Measurements from ENCODE around the gene KDM1B. TPM values are rescaled to one million over a fixed set of nuclear protein-coding genes. Genes with fewer than 3 reads are reported as not detected.

KDM1B gene
- total and polyA plus RNA-seq, 8 donors = 2.6 to 11.9 (median 6.5) TPM

DNA sequence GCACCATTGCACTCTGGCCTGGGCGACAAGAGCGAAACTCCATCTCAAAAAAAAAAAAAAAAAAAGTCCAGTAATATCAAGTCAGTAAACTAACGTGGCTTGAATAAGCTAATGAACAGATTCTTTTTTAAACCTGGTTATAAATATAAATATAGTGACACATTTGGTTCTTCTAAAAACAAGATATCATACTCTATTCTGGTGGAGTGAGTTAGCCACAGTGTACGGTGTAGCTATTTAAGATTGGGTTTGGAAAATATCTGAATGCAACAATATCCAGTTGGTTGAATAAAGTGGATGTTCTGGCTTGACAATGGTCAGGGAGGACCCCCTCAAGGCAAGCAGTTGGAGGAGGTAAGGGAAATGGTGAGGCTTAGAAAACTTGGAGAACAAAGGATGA lies 115.0 kb downstream of the KDM1B start:
- Histone ChIP-seq H3K4me3 (no peak overlapping the region), H3K9me3 (no peaks in the 10 kb centered on the region), H3K4me1 (peaks cover 0 to 10% (median 0%) of the 10 kb centered on the region in 3 donors), H3K27me3 (no peaks in the 10 kb centered on the region), H3K36me3 (no peaks in the 10 kb centered on the region), H3K27ac (peak overlapping the region in 3 of 4 donors; percentile 20 to 48 (median 35))
- DNase-seq = no peak
- no peak for ATAC-seq
- TF ChIP-seq, protein P1, sequence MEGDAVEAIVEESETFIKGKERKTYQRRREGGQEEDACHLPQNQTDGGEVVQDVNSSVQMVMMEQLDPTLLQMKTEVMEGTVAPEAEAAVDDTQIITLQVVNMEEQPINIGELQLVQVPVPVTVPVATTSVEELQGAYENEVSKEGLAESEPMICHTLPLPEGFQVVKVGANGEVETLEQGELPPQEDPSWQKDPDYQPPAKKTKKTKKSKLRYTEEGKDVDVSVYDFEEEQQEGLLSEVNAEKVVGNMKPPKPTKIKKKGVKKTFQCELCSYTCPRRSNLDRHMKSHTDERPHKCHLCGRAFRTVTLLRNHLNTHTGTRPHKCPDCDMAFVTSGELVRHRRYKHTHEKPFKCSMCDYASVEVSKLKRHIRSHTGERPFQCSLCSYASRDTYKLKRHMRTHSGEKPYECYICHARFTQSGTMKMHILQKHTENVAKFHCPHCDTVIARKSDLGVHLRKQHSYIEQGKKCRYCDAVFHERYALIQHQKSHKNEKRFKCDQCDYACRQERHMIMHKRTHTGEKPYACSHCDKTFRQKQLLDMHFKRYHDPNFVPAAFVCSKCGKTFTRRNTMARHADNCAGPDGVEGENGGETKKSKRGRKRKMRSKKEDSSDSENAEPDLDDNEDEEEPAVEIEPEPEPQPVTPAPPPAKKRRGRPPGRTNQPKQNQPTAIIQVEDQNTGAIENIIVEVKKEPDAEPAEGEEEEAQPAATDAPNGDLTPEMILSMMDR (IDR thresholded peaks at IDR 0.05) = no peak
- intact Hi-C loops (cut with DNase I) = no loop called here
- FAIRE-seq = no peak
- WGBS, 2 donors = 81 to 86% methylated on average over 4 of the region's 4 CpGs

Other genes starting within 250 kb of the KDM1B start
- 10 to 100 TPM; 11.8 to 18.1 (median 12.5) TPM for gene KIF13A, start 167.8 kb upstream of the KDM1B start, total RNA-seq
- gene KIF13A, start 167.8 kb upstream of the KDM1B start, polyA plus RNA-seq = 10 to 100 TPM in 1 of 2 donors, 1 to 10 TPM in 1; 7.3 to 16.2 TPM
- 1 to 10 TPM in 4 of 6 donors, under 1 TPM in 2; 0.93 to 1.3 (median 1.2) TPM for gene NHLRC1, start 32.7 kb upstream of the KDM1B start, total RNA-seq
- gene NHLRC1, start 32.7 kb upstream of the KDM1B start, polyA plus RNA-seq = 1 to 10 TPM; 1.0 to 1.8 TPM
- 1 to 10 TPM; 3.8 to 7.4 (median 6.2) TPM for gene TPMT, start 345 bp upstream of the KDM1B start, total RNA-seq
- 10 to 100 TPM in 1 of 2 donors, 1 to 10 TPM in 1; 7.1 to 10.8 TPM for gene TPMT, start 345 bp upstream of the KDM1B start, polyA plus RNA-seq
- gene DEK, start 109.1 kb downstream of the KDM1B start, total RNA-seq = 10 to 100 TPM; 22.6 to 34.1 (median 28.2) TPM
- 10 to 100 TPM; 13.8 to 24.4 TPM for gene DEK, start 109.1 kb downstream of the KDM1B start, polyA plus RNA-seq
- gene RNF144B, start 231.9 kb downstream of the KDM1B start, total RNA-seq = 10 to 100 TPM in 2 of 6 donors, 1 to 10 TPM in 4; 5.5 to 18.7 (median 8.1) TPM
- gene RNF144B, start 231.9 kb downstream of the KDM1B start, polyA plus RNA-seq = 1 to 10 TPM; 1.7 to 2.6 TPM